ENCODE results near the gene PI4K2A.

- TF ChIP-seq EZH2 (IDR thresholded peaks at IDR 0.05; ENCODE audit: insufficient read depth, poor library complexity, severe bottlenecking): no peak
- no peak for TF ChIP-seq EZH2phosphoT487 (IDR thresholded peaks at IDR 0.05; ENCODE audit: insufficient read depth, low read depth)
Measured at GRCh38 chr10:97676770-97677581, 36.5 kb downstream of the PI4K2A start.
